ENCODE measurements around the gene RBM12. TPM values are rescaled to one million over a fixed set of nuclear protein-coding genes. Genes with fewer than 3 reads are reported as not detected.
"Not testable (repeated sequence)": the region's sequence is repeated elsewhere in the genome, so short reads cannot be mapped to it uniquely, and the experiment has no call there.

Gene RBM12, protein sequence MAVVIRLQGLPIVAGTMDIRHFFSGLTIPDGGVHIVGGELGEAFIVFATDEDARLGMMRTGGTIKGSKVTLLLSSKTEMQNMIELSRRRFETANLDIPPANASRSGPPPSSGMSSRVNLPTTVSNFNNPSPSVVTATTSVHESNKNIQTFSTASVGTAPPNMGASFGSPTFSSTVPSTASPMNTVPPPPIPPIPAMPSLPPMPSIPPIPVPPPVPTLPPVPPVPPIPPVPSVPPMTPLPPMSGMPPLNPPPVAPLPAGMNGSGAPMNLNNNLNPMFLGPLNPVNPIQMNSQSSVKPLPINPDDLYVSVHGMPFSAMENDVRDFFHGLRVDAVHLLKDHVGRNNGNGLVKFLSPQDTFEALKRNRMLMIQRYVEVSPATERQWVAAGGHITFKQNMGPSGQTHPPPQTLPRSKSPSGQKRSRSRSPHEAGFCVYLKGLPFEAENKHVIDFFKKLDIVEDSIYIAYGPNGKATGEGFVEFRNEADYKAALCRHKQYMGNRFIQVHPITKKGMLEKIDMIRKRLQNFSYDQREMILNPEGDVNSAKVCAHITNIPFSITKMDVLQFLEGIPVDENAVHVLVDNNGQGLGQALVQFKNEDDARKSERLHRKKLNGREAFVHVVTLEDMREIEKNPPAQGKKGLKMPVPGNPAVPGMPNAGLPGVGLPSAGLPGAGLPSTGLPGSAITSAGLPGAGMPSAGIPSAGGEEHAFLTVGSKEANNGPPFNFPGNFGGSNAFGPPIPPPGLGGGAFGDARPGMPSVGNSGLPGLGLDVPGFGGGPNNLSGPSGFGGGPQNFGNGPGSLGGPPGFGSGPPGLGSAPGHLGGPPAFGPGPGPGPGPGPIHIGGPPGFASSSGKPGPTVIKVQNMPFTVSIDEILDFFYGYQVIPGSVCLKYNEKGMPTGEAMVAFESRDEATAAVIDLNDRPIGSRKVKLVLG
- total RNA-seq (10 to 100 TPM; 71.7 to 74.8 TPM), polyA plus RNA-seq (ENCODE audit: insufficient read length in 6 of 6) (100 to 1,000 TPM in 1 of 6 donors, 10 to 100 TPM in 5; 69.5 to 103 (median 88.9) TPM)
- long read RNA-seq, donor 1, full-length matches to known transcripts, result 100 of 116 reads
- long read RNA-seq, donor 1, partial matches to known transcripts, result 16 of 116 reads
- long read RNA-seq, donor 1, other reads (novel, unspliced or antisense), result 0 of 116 reads
- long read RNA-seq, donor 2, full-length matches to known transcripts, result 57 of 76 reads
- long read RNA-seq, donor 2, partial matches to known transcripts, result 19 of 76 reads
- long read RNA-seq, donor 2, other reads (novel, unspliced or antisense), result 0 of 76 reads
- long read RNA-seq, donor 3, full-length matches to known transcripts, result 37 of 37 reads
- long read RNA-seq, donor 3, partial matches to known transcripts, result 0 of 37 reads
- long read RNA-seq, donor 3, other reads (novel, unspliced or antisense), result 0 of 37 reads
- long read RNA-seq, donor 4, full-length matches to known transcripts, result 2 of 3 reads
- long read RNA-seq, donor 4, partial matches to known transcripts, result 0 of 3 reads
- long read RNA-seq, donor 4, other reads (novel, unspliced or antisense), result 1 of 3 reads
- long read RNA-seq, donor 5, full-length matches to known transcripts, result 81 of 87 reads
- long read RNA-seq, donor 5, partial matches to known transcripts, result 6 of 87 reads
- long read RNA-seq, donor 5, other reads (novel, unspliced or antisense), result 0 of 87 reads
- long read RNA-seq, donor 6, full-length matches to known transcripts, result 39 of 39 reads
- long read RNA-seq, donor 6, partial matches to known transcripts, result 0 of 39 reads
- long read RNA-seq, donor 6, other reads (novel, unspliced or antisense), result 0 of 39 reads
- long read RNA-seq, donor 7, full-length matches to known transcripts, result 17 of 22 reads
- long read RNA-seq, donor 7, partial matches to known transcripts, result 5 of 22 reads
- long read RNA-seq, donor 7, other reads (novel, unspliced or antisense), result 0 of 22 reads
- long read RNA-seq, donor 8, full-length matches to known transcripts, result 52 of 72 reads
- long read RNA-seq, donor 8, partial matches to known transcripts, result 20 of 72 reads
- long read RNA-seq, donor 8, other reads (novel, unspliced or antisense), result 0 of 72 reads
- long read RNA-seq, donor 9, result 0 reads
- long read RNA-seq, donor 10, partial matches to known transcripts, result 0 of 1 reads
- long read RNA-seq, donor 10, other reads (novel, unspliced or antisense), result 1 of 1 reads
- long read RNA-seq, donor 11, full-length matches to known transcripts, result 46 of 46 reads
- long read RNA-seq, donor 11, partial matches to known transcripts, result 0 of 46 reads
- long read RNA-seq, donor 11, other reads (novel, unspliced or antisense), result 0 of 46 reads
- long read RNA-seq, donor 12, full-length matches to known transcripts, result 57 of 71 reads
- long read RNA-seq, donor 12, partial matches to known transcripts, result 14 of 71 reads
- long read RNA-seq, donor 12, other reads (novel, unspliced or antisense), result 0 of 71 reads

GRCh38 chr20:35664466-35665206, at the start of gene RBM12, which contains the start of gene CPNE1:
RBM12 (minus strand) TSS chr20:35664900; CDS start chr20:35655322, 9,578 bp downstream.
CPNE1 (minus strand) TSS chr20:35664900; CDS start chr20:35632923, 31,977 bp downstream.
- intact Hi-C loops (cut with DNase I), result no loop called here
- H3K27me3 ChIP-seq, result no peaks in the 10 kb centered on the region
- H3K36me3 ChIP-seq, result peaks cover 0 to 14% of the 10 kb centered on the region in 2 donors
- H3K4me3 ChIP-seq, result peak within 1 kb of the TSS; percentile 94 to 98
- TF ChIP-seq CTCF (IDR thresholded peaks at IDR 0.05), result peak in 1 of 2 donors; percentile 22
- H3K4me1 ChIP-seq, result peaks cover 30 to 45% of the 10 kb centered on the region in 2 donors
- peak within 1 kb of the TSS; percentile 97 to 98 for H3K27ac ChIP-seq
- ATAC-seq, result peak; percentile 93
- H3K9me3 ChIP-seq, result no peaks in the 10 kb centered on the region
- peak; percentile 93 to 98 (median 96) for DNase-seq

GRCh38 chr20:35714127-35714526, 49.4 kb upstream of the RBM12 start:
- intact Hi-C loops (cut with DNase I), result no loop called here
- DNase-seq (no peak), ATAC-seq (no peak)
- Histone ChIP-seq H3K27ac (no peak overlapping the region), H3K9me3 (no peaks in the 10 kb centered on the region), H3K4me1 (peaks cover 0 to 24% of the 10 kb centered on the region in 2 donors), H3K36me3 (peaks cover 0 to 100% of the 10 kb centered on the region in 2 donors), H3K4me3 (no peak overlapping the region), H3K27me3 (no peaks in the 10 kb centered on the region)
- TF ChIP-seq CTCF (IDR thresholded peaks at IDR 0.05), result no peak

DNA sequence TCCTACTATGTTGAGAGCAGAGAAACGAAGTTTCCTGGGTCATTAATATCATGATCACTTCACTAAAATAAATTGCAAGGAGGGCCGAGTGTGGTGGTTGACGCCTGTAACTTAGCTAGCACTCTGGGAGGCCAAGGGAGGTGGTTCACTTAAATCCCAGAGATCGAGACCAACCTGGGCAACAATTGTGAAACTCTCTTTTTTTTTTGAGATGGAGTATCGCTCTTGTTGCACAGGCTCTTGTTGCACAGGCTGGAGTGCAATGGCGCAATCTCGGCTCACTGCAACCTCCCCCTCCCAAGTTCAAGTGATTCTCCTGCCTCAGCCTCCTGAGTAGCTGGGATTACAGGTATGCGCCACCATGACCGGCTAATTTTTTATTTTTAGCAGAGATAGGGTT, 48.4 kb upstream of the RBM12 start:
- ATAC-seq; DNase-seq; H3K27ac ChIP-seq; intact Hi-C loops (cut with DNase I); H3K4me3 ChIP-seq; H3K9me3 ChIP-seq; H3K27me3 ChIP-seq: not testable (repeated sequence)
- Histone ChIP-seq H3K36me3 (peaks cover 0 to 100% of the 10 kb centered on the region in 2 donors), H3K4me1 (peaks cover 0 to 24% of the 10 kb centered on the region in 2 donors)

- H3K36me3 ChIP-seq, result peaks cover 0 to 100% of the 10 kb centered on the region in 2 donors
- H3K27ac ChIP-seq, result no peak overlapping the region
- no peaks in the 10 kb centered on the region for H3K9me3 ChIP-seq
- no peak overlapping the region for H3K4me3 ChIP-seq
- no peak for TF ChIP-seq CTCF (IDR thresholded peaks at IDR 0.05)
- no peak for ATAC-seq
- intact Hi-C loops (cut with DNase I), result no loop called here
- no peak for DNase-seq
- H3K4me1 ChIP-seq, result peaks cover 0 to 24% of the 10 kb centered on the region in 2 donors
- H3K27me3 ChIP-seq, result no peaks in the 10 kb centered on the region
Measured at GRCh38 chr20:35711588-35712209, 47.0 kb upstream of the RBM12 start.

Data from left lung (tissue), 14 donors.